Astrocyte (in vitro differentiated cells and primary cell): Measurements from ENCODE around the gene CPEB2.

Source experiments
- CTCF ChIP-seq: IDR thresholded peaks from 2 replicates; pipeline ENCODE4 v1.5.1; 2011; ENCODE audit warnings: low read depth, mild to moderate bottlenecking, inconsistent platforms, low read length, moderate library complexity; ENCODE audit not compliant: insufficient read depth
- EZH2 ChIP-seq: IDR thresholded peaks from 2 replicates; pipeline ENCODE4 v1.6.1; 2012; ENCODE audit warnings: mild to moderate bottlenecking, low read length, inconsistent platforms; ENCODE audit not compliant: insufficient read depth

- TF ChIP-seq CTCF: no peak
- no peak for TF ChIP-seq EZH2
These were observed 3.3 kb downstream of the CPEB2 start for GRCh38 chr4:15005474-15006115.
